Cardiac septum (tissue), 1 donor: ENCODE results near the gene CCDC74B. TPM values are rescaled to one million over a fixed set of nuclear protein-coding genes. Genes with fewer than 3 reads are reported as not detected.
"Not testable (repeated sequence)": the region's sequence is repeated elsewhere in the genome, so short reads cannot be mapped to it uniquely, and the experiment has no call there.

Experiments used
- DNase-seq: peaks from one replicate; pipeline ENCODE4 v3.0.0-alpha.2; 2020; ENCODE audit warnings: low spot score
- intact Hi-C: fragments of 100-400 bp; cut with DNase I; formaldehyde crosslinking; loops from one replicate; pipeline ENCODE4 v1.14.0; 2022
- total RNA-seq: library from RNA; stranded (reverse); fragmentation: NEBNext Ultra II Directional; extraction: Animal tissue kit (Norgen Biotek cat#: 25700); gene quantifications from one replicate; pipeline ENCODE4 v1.2.1, GENCODE V29; 2021
- donor health status: DM: no; HTN: no; CAD: no.

Gene CCDC74B
- total RNA-seq, 1 donor from 2014 or later, result 0.81 TPM

- DNase-seq, intact Hi-C loops: not testable (repeated sequence)
Observed at GRCh38 chr2:130129120-130129829, 15.6 kb downstream of the CCDC74B start, which contains the start of gene POTEF. Gene POTEF, minus strand, starts transcription at chr2:130129222. Its CDS starts 8,707 bp downstream, at chr2:130120515.

DNA sequence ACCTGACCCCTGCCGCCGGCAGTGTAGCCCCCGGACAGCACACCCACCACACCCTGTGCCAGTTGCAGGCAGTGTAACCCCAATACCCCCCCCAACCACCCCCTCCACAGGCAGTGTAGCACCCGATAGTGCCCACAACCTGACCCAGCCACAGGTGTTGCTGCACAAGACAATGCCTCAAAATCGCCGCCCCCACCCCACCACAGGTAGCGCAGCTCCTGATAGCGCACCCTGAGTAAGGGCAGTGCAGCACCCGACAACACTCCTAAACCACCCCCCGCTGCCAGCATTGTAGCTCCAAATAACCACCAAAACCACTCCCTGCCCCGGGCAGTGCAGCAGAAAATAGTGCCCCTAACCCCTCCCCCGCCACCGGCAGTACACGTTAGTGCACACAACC lies 16.4 kb downstream of the CCDC74B start:
- intact Hi-C loops, DNase-seq: not testable (repeated sequence)

DNA sequence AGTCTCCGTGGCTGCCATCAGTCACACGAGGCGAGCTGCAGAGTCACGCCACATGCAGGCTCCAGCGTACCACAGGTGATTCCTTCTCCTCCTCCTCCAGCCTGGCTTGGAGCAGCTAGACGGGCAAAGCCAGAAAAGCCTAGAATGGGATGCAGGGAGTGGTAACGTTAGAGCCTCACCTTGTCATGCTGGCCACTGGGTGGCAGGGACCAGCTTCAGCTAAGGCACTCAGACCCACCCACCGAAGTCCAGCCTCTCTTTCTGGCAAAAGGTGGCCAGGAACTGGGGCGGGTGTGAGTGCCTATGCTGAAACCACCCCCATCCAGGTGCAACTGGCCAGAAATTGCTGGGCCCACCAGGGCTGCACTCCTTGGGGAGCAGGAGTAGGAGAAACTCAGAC lies 17.2 kb downstream of the CCDC74B start:
- DNase-seq, intact Hi-C loops: not testable (repeated sequence)

GRCh38 chr2:130120924-130121323 lies 24.0 kb downstream of the CCDC74B start:
- DNase-seq, intact Hi-C loops: not testable (repeated sequence)

- intact Hi-C loops, result not testable (repeated sequence)
Observed at GRCh38 chr2:130102597-130103363, 42.1 kb downstream of the CCDC74B start.

More at GRCh38 chr2:130102597-130103363, 42.1 kb downstream of the CCDC74B start:
- not testable (repeated sequence) for DNase-seq

Other genes starting within 250 kb of the CCDC74B start
- not detected for gene RAB6C, start 165.4 kb downstream of the CCDC74B start, total RNA-seq
- not detected for gene POTEF, start 15.9 kb downstream of the CCDC74B start, total RNA-seq
- gene SMPD4, start 36.5 kb upstream of the CCDC74B start, total RNA-seq, result 22.5 TPM
- gene MZT2B, start 37.1 kb upstream of the CCDC74B start, total RNA-seq, result 253 TPM
- 1.2 TPM for gene TUBA3E, start 53.3 kb upstream of the CCDC74B start, total RNA-seq
- gene IMP4, start 197.8 kb upstream of the CCDC74B start, total RNA-seq, result 60.7 TPM
- 13.4 TPM for gene PTPN18, start 210.9 kb upstream of the CCDC74B start, total RNA-seq